H9 (cell line): ENCODE results near the gene RAF1. TPM values are rescaled to one million over a fixed set of nuclear protein-coding genes. Genes with fewer than 3 reads are reported as not detected.

Source experiments
- DNase-seq: peaks from one replicate; pipeline ENCODE4 v3.0.0-alpha.2; 2017
- H2AFZ ChIP-seq: one replicate; pipeline ENCODE4 v1.6.1; 2013; ENCODE audit warnings: mild to moderate bottlenecking, low read length, control low read depth, moderate library complexity
- H2AK5ac ChIP-seq: 2 replicates; pipeline ENCODE4 v1.6.1; 2013; ENCODE audit warnings: low read length, control low read depth, mixed read lengths; ENCODE audit not compliant: insufficient read length
- H2BK120ac ChIP-seq: one replicate; pipeline ENCODE4 v1.6.1; 2013; ENCODE audit warnings: low read depth, mild to moderate bottlenecking, low read length, control low read depth, inconsistent platforms; ENCODE audit not compliant: poor library complexity, severe bottlenecking
- H2BK12ac ChIP-seq: 2 replicates; pipeline ENCODE4 v1.6.1; 2013; ENCODE audit warnings: low read length, control low read depth, mixed read lengths, low read depth; ENCODE audit not compliant: insufficient read length
- H2BK15ac ChIP-seq: 2 replicates; pipeline ENCODE4 v1.6.1; 2013; ENCODE audit warnings: low read depth, low read length, control low read depth
- H2BK20ac ChIP-seq: one replicate; pipeline ENCODE4 v1.6.1; 2013; ENCODE audit warnings: low read depth, mild to moderate bottlenecking, low read length, control low read depth, inconsistent platforms; ENCODE audit not compliant: poor library complexity, severe bottlenecking
- H2BK5ac ChIP-seq: 2 replicates; pipeline ENCODE4 v1.6.1; 2013; ENCODE audit warnings: low read length, control low read depth, mixed read lengths; ENCODE audit not compliant: insufficient read length
- H3K14ac ChIP-seq: 2 replicates; pipeline ENCODE4 v1.6.1; 2013; ENCODE audit warnings: low read length, control low read depth; ENCODE audit not compliant: insufficient read depth
- H3K18ac ChIP-seq: 2 replicates; pipeline ENCODE4 v1.6.1; 2013; ENCODE audit warnings: low read depth, mild to moderate bottlenecking, mixed read lengths, low read length, control low read depth; ENCODE audit not compliant: insufficient read length
- H3K23ac ChIP-seq: 2 replicates; pipeline ENCODE4 v1.6.1; 2013; ENCODE audit warnings: low read length, control low read depth, mixed read lengths, low read depth; ENCODE audit not compliant: insufficient read length
- H3K23me2 ChIP-seq: 2 replicates; pipeline ENCODE4 v1.6.1; 2013; ENCODE audit warnings: low read depth, mild to moderate bottlenecking, mixed read lengths, low read length, control low read depth; ENCODE audit not compliant: insufficient read length, poor library complexity, severe bottlenecking
- H3K27ac ChIP-seq: 2 replicates; pipeline ENCODE4 v1.5.1; 2013; ENCODE audit warnings: low read length, control low read depth, mixed read lengths, low read depth; ENCODE audit not compliant: insufficient read length
- H3K27me3 ChIP-seq: 2 replicates; pipeline ENCODE4 v1.6.1; 2013; ENCODE audit warnings: low read length, control low read depth, inconsistent platforms; ENCODE audit not compliant: insufficient read depth
- H3K4ac ChIP-seq: 2 replicates; pipeline ENCODE4 v1.6.1; 2013; ENCODE audit warnings: low read depth, mild to moderate bottlenecking, control low read depth, inconsistent platforms, low read length, moderate library complexity
- H3K4me1 ChIP-seq: 2 replicates; pipeline ENCODE4 v1.6.1; 2013; ENCODE audit warnings: low read length, control low read depth, inconsistent platforms; ENCODE audit not compliant: insufficient read depth
- H3K4me2 ChIP-seq: 2 replicates; pipeline ENCODE4 v1.6.1; 2013; ENCODE audit warnings: low read length, control low read depth, mixed read lengths; ENCODE audit not compliant: insufficient read length, insufficient read depth
- H3K56ac ChIP-seq: 2 replicates; pipeline ENCODE4 v1.6.1; 2013; ENCODE audit warnings: low read depth, mild to moderate bottlenecking, mixed read lengths, low read length, control low read depth; ENCODE audit not compliant: insufficient read length
- H3K79me1 ChIP-seq: 2 replicates; pipeline ENCODE4 v1.6.1; 2013; ENCODE audit warnings: low read depth, mild to moderate bottlenecking, moderate library complexity, low read length, control low read depth, inconsistent platforms; ENCODE audit not compliant: insufficient read depth, poor library complexity, severe bottlenecking
- H3K79me2 ChIP-seq: 2 replicates; pipeline ENCODE4 v1.6.1; 2013; ENCODE audit warnings: low read length, control low read depth, inconsistent platforms; ENCODE audit not compliant: insufficient read depth
- H3K9ac ChIP-seq: 2 replicates; pipeline ENCODE4 v1.6.1; 2013; ENCODE audit warnings: low read length, control low read depth, mixed read lengths; ENCODE audit not compliant: insufficient read length; ENCODE audit errors: extremely low read depth
- H3K9me3 ChIP-seq: one replicate; pipeline ENCODE4 v1.6.1; 2013; ENCODE audit warnings: low read depth, low read length, inconsistent platforms; ENCODE audit not compliant: control insufficient read depth
- H3T11ph ChIP-seq: one replicate; pipeline ENCODE4 v1.6.1; 2013; ENCODE audit warnings: mild to moderate bottlenecking, low read length, control low read depth, inconsistent platforms
- H4K20me1 ChIP-seq: one replicate; pipeline ENCODE4 v1.6.1; 2013; ENCODE audit not compliant: control insufficient read depth, insufficient read length, insufficient read depth
- H4K5ac ChIP-seq: 2 replicates; pipeline ENCODE4 v1.6.1; 2013; ENCODE audit warnings: low read depth, mild to moderate bottlenecking, mixed read lengths, low read length, control low read depth; ENCODE audit not compliant: insufficient read length
- H4K8ac ChIP-seq: replicated peaks from 2 replicates; pipeline ENCODE4 v1.6.1; 2013; ENCODE audit warnings: low read length, control low read depth, mixed read lengths, low read depth; ENCODE audit not compliant: insufficient read length
- H4K91ac ChIP-seq: 2 replicates; pipeline ENCODE4 v1.6.1; 2013; ENCODE audit warnings: low read depth, mild to moderate bottlenecking, moderate library complexity, mixed read lengths, low read length, control low read depth; ENCODE audit not compliant: insufficient read length
- H3K27ac Mint-ChIP-seq, 3 experiments: 2 replicates in 2 of 3; 3 replicates in 1 of 3; pipeline ENCODE4 v1.8.0; 2020 to 2021; ENCODE audit warnings: mixed read lengths in 3 of 3, mild to moderate bottlenecking in 1 of 3, moderate library complexity in 1 of 3
- H3K27me3 Mint-ChIP-seq: 2 replicates; pipeline ENCODE4 v1.8.0; 2021; ENCODE audit warnings: low read depth, mild to moderate bottlenecking, moderate library complexity, mixed read lengths
- H3K36me3 Mint-ChIP-seq, 3 experiments: 2 replicates in 2 of 3; 3 replicates in 1 of 3; pipeline ENCODE4 v1.8.0; 2020 to 2021; ENCODE audit warnings: low read depth in 3 of 3, mixed read lengths in 3 of 3; ENCODE audit not compliant: insufficient read depth in 1 of 3
- H3K4me1 Mint-ChIP-seq, 2 experiments: 2 replicates each; pipeline ENCODE4 v1.8.0; 2020; ENCODE audit warnings: mixed read lengths in 2 of 2
- H3K4me3 Mint-ChIP-seq, 2 experiments: 2 replicates in 1 of 2; 3 replicates in 1 of 2; pipeline ENCODE4 v1.8.0; 2020 to 2021; ENCODE audit warnings: mild to moderate bottlenecking in 2 of 2, mixed read lengths in 2 of 2, moderate library complexity in 1 of 2
- H3K9me3 Mint-ChIP-seq, 2 experiments: 2 replicates in 1 of 2; 3 replicates in 1 of 2; pipeline ENCODE4 v1.8.0; 2020; ENCODE audit warnings: mild to moderate bottlenecking in 2 of 2, mixed read lengths in 2 of 2, moderate library complexity in 1 of 2
- WGBS: extraction: QIAGEN DNeasy Blood & Tissue Kit; methylation state at CpG from one replicate; pipeline ENCODE4 v1.1.7; 2013; ENCODE audit warnings: missing lambda C conversion rate, low lambda C conversion rate, mixed read lengths; ENCODE audit not compliant: insufficient read length; ENCODE audit errors: extremely low coverage; 5-methylcytosine and 5-hydroxymethylcytosine counted together
- total RNA-seq: library from RNA; stranded (reverse); gene quantifications from 2 replicates; pipeline ENCODE4 v1.2.1, GENCODE V29; 2021
- TF ChIP-seq, protein P1 (sequence below): fragments of 200-600 bp; sonication (generic); conservative IDR thresholded peaks from 3 replicates; pipeline ENCODE4 v1.8.0; 2021; ENCODE audit warnings: antibody characterized with exemption, mild to moderate bottlenecking

Gene RAF1
- total RNA-seq, 1 experiment from 2014 or later, result 112 TPM

- Histone ChIP-seq H2BK12ac (no peak overlapping the region), H3K18ac (no peak overlapping the region), H3T11ph (no peak overlapping the region), H2BK15ac (no peak overlapping the region), H3K56ac (no peak overlapping the region), H2AFZ (no peak overlapping the region), H3K4me1 (no peaks in the 10 kb centered on the region; the same call in 1 of the 2 replicates), H3K79me1 (no peaks in the 10 kb centered on the region), H3K14ac (no peak overlapping the region), H3K23ac (no peak overlapping the region), H3K4me2 (no peak overlapping the region), H3K79me2 (no peaks in the 10 kb centered on the region), H2AK5ac (no peak overlapping the region), H4K8ac (no peak overlapping the region), H2BK20ac (no peak overlapping the region), H2BK120ac (no peak overlapping the region), H2BK5ac (no peak overlapping the region), H3K27ac (no peak overlapping the region), H3K27me3 (no peaks in the 10 kb centered on the region), H3K23me2 (no peaks in the 10 kb centered on the region), H4K91ac (no peak overlapping the region), H3K9ac (no peak overlapping the region), H4K20me1 (no peaks in the 10 kb centered on the region), H3K9me3 (no peaks in the 10 kb centered on the region), H4K5ac (no peak overlapping the region), H3K4ac (no peak overlapping the region)
- peaks cover 18 to 70% (median 54%) of the 10 kb centered on the region in 3 experiments; a peak in 6 of 7 replicates for H3K36me3 Mint-ChIP-seq
- WGBS, result no CpG with 5 or more reads among the region's 1 CpG
- no peak overlapping the region for H3K27ac Mint-ChIP-seq
- no peaks in the 10 kb centered on the region for H3K9me3 Mint-ChIP-seq
- no peak for DNase-seq
- H3K27me3 Mint-ChIP-seq, result no peaks in the 10 kb centered on the region
- no peak overlapping the region for H3K4me3 Mint-ChIP-seq
- H3K4me1 Mint-ChIP-seq, result peaks cover under 1% of the 10 kb centered on the region in 2 experiments
- TF ChIP-seq, protein P1, sequence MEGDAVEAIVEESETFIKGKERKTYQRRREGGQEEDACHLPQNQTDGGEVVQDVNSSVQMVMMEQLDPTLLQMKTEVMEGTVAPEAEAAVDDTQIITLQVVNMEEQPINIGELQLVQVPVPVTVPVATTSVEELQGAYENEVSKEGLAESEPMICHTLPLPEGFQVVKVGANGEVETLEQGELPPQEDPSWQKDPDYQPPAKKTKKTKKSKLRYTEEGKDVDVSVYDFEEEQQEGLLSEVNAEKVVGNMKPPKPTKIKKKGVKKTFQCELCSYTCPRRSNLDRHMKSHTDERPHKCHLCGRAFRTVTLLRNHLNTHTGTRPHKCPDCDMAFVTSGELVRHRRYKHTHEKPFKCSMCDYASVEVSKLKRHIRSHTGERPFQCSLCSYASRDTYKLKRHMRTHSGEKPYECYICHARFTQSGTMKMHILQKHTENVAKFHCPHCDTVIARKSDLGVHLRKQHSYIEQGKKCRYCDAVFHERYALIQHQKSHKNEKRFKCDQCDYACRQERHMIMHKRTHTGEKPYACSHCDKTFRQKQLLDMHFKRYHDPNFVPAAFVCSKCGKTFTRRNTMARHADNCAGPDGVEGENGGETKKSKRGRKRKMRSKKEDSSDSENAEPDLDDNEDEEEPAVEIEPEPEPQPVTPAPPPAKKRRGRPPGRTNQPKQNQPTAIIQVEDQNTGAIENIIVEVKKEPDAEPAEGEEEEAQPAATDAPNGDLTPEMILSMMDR, result no peak
Measured at GRCh38 chr3:12608376-12608775, 55.5 kb downstream of the RAF1 start.
